GM21515 (cell line): ENCODE data around the gene ZFTA.
"Not testable (repeated sequence)": the region's sequence is repeated elsewhere in the genome, so short reads cannot be mapped to it uniquely, and the experiment has no call there.

Experiments
- ATAC-seq: cut with Tn5 transposase; IDR thresholded peaks from one replicate; pipeline ENCODE4 v1.9.1; 2021; ENCODE audit not compliant: unreplicated experiment

Gene ZFTA

GRCh38 chr11:63768237-63769041, at the start of gene ZFTA:
TSS of gene ZFTA (minus strand) at chr11:63768775. CDS start at chr11:63768622, 153 bp downstream.
- ATAC-seq: no peak

GRCh38 chr11:63817758-63818498, 49.4 kb upstream of the ZFTA start:
- ATAC-seq: no peak

DNA sequence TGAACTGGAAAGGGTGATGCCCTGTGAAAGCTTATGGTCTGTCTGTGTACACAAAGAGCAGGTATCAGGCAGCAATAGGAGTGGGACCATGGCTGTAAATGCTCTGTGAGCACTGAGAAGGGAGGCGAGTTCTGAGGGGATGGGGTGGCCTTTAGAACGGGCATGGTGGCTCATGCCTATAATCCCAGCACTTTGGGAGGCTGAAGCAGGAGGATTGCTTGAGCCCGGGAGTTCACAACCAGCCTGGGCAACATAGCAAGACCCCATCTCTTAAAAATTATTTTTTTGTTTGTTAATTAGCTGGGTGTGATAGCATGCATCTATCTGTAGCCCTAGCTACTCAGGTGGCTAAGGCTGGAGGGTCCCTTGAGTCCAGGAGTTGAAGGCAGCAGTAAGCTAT, 48.2 kb upstream of the ZFTA start:
- no peak for ATAC-seq

DNA sequence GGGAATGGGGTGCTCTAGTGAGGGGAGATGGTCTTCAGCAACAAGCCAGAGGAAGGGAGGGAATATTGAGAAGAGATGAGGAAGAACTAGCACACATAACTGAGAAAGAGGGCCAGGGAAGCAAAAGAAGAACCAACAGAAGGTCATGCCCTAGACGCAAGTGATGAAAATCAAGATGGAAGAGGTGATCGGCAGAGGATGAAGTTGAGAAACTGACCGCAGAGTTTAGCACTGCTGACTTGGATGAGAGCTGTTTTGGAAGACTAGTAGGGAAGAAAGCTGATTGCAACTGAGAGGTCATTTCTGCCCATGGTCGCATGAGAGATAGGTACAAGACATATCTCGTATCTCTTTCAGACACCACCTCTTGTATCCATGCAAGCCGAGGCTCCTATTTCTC, 47.6 kb upstream of the ZFTA start:
- no peak for ATAC-seq

DNA sequence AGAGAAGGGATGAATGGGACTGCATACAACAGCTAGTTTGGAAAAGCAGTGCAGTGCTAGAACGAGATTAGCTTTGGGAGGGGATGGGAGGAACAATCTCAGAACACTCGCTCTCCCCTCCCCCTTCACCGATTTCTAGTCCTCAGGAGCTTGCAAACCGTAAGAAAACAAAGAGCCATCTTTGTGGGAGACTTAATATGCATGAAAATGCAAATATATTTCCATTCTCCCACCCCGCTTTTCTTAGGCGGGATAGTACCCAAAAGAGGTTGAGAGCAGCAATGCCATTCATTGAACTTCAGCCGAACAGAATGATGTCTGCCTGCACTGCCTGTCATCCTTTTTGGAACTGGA, 45.8 kb upstream of the ZFTA start:
- ATAC-seq: no peak

DNA sequence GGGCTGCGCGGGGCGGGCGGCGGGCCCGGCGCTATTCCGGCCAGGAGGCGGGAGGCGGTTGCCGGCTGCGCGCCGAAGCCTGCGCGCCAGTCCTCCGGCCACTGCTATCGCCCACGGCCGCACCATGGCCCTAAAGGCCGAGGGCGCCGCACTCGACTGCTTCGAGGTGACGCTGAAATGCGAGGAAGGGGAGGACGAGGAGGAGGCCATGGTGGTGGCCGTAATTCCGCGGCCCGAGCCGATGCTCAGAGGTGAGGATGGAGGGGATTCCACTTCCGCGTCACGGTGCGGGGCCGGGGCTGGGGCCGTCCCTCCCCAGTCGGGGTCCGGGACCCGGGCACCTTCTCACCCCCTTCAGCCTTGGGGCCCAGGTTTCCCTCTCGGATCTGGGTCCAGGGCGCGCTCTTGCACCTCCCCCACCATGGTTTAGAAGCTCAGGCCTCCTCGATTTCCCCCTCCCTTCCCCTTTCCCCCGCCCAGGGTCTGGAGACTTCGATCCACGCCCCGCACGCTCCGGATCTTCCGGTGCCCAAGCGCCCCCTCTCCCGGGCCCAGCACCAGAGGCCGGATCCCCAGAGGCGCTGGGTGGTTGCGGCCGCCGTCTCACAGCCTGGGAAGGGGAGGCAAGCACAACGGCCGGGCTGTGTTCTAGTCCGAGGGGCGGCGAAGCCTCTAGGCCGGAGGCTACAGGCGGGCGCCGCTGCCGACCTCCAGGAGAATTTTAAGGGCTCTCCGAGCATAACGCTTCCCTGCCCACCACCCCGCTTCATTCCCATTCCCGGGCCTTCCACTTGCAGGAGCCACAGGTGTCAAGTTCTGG, 45.2 kb upstream of the ZFTA start:
- peak; percentile 23 for ATAC-seq

DNA sequence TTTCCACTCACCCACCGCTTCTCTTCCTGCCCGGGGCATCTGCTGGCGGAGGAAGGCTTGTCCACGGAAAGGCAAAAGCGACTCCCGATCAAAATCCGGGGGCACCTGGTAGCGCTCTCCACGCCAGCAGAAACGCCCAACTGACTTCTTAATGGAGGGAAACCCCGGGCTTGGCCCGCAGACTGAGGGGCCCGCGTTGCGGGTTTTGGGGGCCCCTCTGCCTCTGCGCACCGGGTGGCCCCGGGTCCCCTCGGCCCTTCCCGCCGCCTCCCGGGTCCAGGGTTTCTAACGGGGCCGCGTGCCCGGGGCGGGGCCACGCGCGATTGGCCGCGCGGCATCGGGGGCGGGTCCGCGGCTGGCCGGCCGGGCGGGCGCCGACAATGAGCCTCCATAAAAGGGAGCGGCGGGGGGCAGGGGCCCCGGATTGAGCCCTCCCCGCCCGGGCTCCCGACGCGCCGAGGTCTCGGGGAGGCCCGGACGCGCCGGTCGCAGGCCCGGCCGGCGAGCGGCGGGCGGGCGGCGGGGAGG, 44.5 kb upstream of the ZFTA start, which contains the start of gene SPINDOC:
TSS of gene SPINDOC (plus strand) at position 422 of the 528 bp plus-strand sequence. CDS start 231 bp downstream, outside the sequence.
- peak; percentile 84 for ATAC-seq

GRCh38 chr11:63811522-63811921, 42.9 kb upstream of the ZFTA start:
- no peak for ATAC-seq

DNA sequence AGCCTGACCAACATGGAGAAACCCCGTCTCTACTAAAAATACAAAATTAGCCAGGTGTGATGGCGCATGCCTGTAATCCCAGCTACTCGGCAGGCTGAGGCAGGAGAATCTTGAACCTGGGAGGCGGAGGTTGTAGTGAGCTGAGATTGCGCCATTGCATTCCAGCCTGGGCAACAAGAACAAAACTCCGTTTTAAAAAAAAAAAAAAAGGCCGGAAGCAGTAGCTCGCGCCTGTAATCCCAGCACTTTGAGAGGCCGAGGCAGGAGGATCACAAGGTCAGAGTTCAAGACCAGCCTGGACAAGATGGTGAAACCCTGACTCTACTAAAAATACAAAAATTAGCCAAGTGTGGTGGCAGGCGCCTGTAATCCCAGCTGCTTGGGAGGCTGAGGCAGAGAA, 41.8 kb upstream of the ZFTA start:
- ATAC-seq: not testable (repeated sequence)

- no peak for ATAC-seq
Measured at GRCh38 chr11:63805844-63806415, 37.4 kb upstream of the ZFTA start.

DNA sequence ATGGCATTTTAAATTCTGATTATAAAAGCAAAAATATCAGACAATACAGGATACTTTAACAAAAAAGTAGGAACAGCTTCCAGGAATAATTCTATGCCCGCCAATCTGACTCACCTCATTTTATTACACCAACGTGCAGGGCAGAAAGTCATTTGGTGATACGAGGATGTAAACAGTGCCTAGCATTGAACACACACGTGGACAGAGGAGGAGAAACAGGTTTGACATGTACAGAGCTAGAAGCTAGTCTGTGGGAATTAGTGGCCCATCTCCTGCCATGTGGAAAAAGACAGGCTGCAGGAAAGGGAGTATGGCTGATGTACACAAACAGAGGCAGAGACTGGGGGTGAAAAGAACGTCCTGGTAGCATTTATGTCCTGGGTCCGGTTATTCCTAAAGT, 35.7 kb upstream of the ZFTA start:
- ATAC-seq: no peak

DNA sequence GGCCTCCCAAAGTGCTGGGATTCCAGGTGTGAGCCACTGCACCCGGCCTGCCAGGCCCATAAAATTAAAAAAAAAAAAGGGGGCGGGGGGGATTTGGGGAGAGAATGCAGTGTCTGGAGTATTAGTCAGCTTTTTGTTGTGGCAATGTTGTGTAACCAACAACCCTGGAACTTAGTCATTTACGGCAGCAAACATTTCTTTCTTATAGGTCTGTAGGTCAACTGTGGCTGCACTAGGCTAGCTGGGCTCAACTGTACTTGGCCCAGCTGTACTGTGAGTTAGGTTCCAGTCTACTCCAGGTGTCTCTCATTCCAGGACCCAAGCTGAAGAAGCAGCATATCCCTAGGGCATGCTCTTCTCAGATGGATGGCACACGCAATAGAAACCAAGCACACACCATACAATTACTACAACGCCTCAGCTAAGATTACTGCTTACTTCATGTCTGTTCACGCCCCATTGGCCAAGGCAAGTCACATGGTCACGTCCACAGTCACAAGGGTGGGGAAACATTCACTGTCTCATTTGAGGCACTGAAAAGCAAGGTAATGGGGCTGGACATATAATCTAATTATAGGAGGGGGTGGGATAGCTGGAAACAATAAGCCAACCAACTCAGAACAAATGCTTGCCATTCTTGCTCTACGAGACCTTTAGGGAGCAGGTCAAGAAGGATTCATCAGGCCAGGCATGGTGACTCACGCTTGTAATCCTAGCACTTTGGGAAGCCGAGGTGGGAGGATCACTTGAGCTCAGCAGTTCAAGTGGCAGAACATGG, 34.3 kb upstream of the ZFTA start:
- no peak for ATAC-seq

- no peak for ATAC-seq
Measured at GRCh38 chr11:63800921-63801320, 32.3 kb upstream of the ZFTA start.

DNA sequence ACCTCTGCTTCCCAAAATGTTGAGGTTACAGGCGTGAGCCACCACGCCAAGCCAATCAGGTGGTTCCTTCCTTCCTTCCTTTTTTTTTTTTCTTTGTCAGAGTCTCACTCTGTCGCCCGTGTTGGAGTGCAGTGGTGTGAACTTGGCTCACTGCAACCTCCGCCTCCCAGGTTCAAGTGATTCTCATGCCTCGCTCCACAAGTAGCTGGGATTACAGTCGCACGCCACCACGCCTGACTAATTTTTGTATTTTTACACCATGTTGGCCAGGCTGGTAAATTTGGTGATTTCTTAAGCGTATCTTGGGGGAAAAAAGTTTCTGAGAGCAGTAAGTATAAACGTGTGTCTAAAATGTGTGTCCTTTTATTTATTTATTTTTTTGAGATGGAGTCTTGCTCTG, 26.5 kb upstream of the ZFTA start:
- no peak for ATAC-seq

DNA sequence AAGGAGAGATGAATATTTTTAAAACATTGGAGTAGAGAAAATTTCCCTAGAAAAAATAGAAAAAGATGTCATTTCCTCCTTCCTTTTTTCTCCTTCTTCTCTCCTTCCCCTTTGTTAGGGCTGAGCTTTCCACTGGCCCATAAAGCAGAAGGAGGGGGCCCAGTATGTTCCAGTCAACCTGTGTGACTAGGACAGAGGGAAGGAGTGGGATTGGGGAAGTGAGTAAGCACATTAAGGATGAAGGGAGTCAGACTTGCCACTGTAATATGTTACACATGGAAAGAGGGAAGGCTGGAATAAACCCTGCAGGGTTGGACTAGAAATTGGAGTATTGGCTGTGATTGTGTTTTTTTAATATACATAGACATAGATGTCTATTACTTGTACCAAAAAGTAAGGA, 24.6 kb upstream of the ZFTA start:
- ATAC-seq: no peak

GRCh38 chr11:63791495-63792167, 23.1 kb upstream of the ZFTA start:
- ATAC-seq: no peak

GRCh38 chr11:63785823-63786222, 17.2 kb upstream of the ZFTA start:
- ATAC-seq: no peak

- ATAC-seq: no peak
Measured at GRCh38 chr11:63783925-63784592, 15.5 kb upstream of the ZFTA start.

GRCh38 chr11:63782749-63783148, 14.2 kb upstream of the ZFTA start:
- ATAC-seq: no peak
